ENCODE data around the gene CHGA.

GRCh38 chr14:92926180-92926845 lies 3.4 kb downstream of the CHGA start:
- TF ChIP-seq FOXM1 (IDR thresholded peaks at IDR 0.05; ENCODE audit: borderline replicate concordance) (no peak), BHLHE40 (IDR thresholded peaks at IDR 0.05; ENCODE audit: borderline replicate concordance) (no peak), FOXA1 (IDR thresholded peaks at IDR 0.05) (no peak), ELF4 (IDR thresholded peaks at IDR 0.05) (no peak), SUZ12 (IDR thresholded peaks at IDR 0.05) (no peak), LEF1 (IDR thresholded peaks at IDR 0.05; ENCODE audit: borderline replicate concordance) (no peak)

Measured in HEK293T (cell line).